Measurements from ENCODE around the gene UGT3A2.

Gene UGT3A2

GRCh38 chr5:36096486-36096885 is 29.8 kb upstream of the UGT3A2 start (continued):
- no peak for TF ChIP-seq ZNF792 (tag by site-specific recombination; IDR thresholded peaks at IDR 0.05)
- TF ChIP-seq ZSCAN18 (tag by site-specific recombination; IDR thresholded peaks at IDR 0.05), result no peak
- TF ChIP-seq HOXD13 (CRISPR knock-in tag; IDR thresholded peaks at IDR 0.05; ENCODE audit: borderline replicate concordance), result no peak
- no peak for TF ChIP-seq ZNF202 (tag by site-specific recombination; IDR thresholded peaks at IDR 0.05; ENCODE audit: borderline replicate concordance)
- no peak for TF ChIP-seq ZNF114 (tag by site-specific recombination; IDR thresholded peaks at IDR 0.05)
- TF ChIP-seq ZNF830 (tag by site-specific recombination; IDR thresholded peaks at IDR 0.05; ENCODE audit: low read depth), result no peak
- no peak for TF ChIP-seq ZNF514 (tag by site-specific recombination; IDR thresholded peaks at IDR 0.05)
- TF ChIP-seq ZNF157 (tag by site-specific recombination; IDR thresholded peaks at IDR 0.05), result no peak

- no peaks in the 10 kb centered on the region for H3K36me3 ChIP-seq (ENCODE audit: control insufficient read depth in 2 of 2, insufficient read depth in 1 of 2, low read length in 2 of 2)
- CTCF ChIA-PET, result interaction anchor here (0.6 to 3.9 kb wide), 12 partner anchors 8 to 1512 kb away, joined by 3 to 29 read pairs (median 3); no protein-coding TSS in a partner anchor
- H3K27ac ChIP-seq (ENCODE audit: extremely low read depth, low read depth, low read length), result no peak overlapping the region
- H3K4me3 ChIP-seq (ENCODE audit: low read depth, low read length), result no peak overlapping the region
- no peak for TF ChIP-seq ZNF560 (tag by site-specific recombination; IDR thresholded peaks at IDR 0.05; ENCODE audit: borderline replicate concordance)
- 0 out of 2 replicates have a peak, but pooled peaks have one; percentile 19 for TF ChIP-seq ZNF654 (tag by site-specific recombination; IDR thresholded peaks at IDR 0.05; ENCODE audit: low read depth)
- H3K4me1 ChIP-seq (ENCODE audit: control insufficient read depth, insufficient read depth, low read length), result no peaks in the 10 kb centered on the region
- H3K9me3 ChIP-seq (ENCODE audit: control insufficient read depth, insufficient read depth, low read depth, low read length), result no peaks in the 10 kb centered on the region
- POLR2A ChIA-PET, result no interaction called here
These were observed 23.3 kb upstream of the UGT3A2 start for GRCh38 chr5:36089989-36090388.

- Histone ChIP-seq H3K36me3 (ENCODE audit: control insufficient read depth in 2 of 2, insufficient read depth in 1 of 2, low read length in 2 of 2) (no peaks in the 10 kb centered on the region), H3K27ac (ENCODE audit: extremely low read depth, low read depth, low read length) (no peak overlapping the region), H3K9me3 (ENCODE audit: control insufficient read depth, insufficient read depth, low read depth, low read length) (no peaks in the 10 kb centered on the region), H3K4me1 (ENCODE audit: control insufficient read depth, insufficient read depth, low read length) (no peaks in the 10 kb centered on the region; the same call in 1 of the 2 replicates), H3K4me3 (ENCODE audit: low read depth, low read length) (no peak overlapping the region)
- CTCF ChIA-PET, result interaction anchor here (0.6 to 3.4 kb wide), 68 partner anchors 8 to 1539 kb away, joined by 3 to 30 read pairs (median 4); partner anchors contain the start of genes LMBRD2, RANBP3L, SKP2 and UGT3A2
- POLR2A ChIA-PET, result interaction anchor here (0.6 to 1.5 kb wide), 2 partner anchors 72 to 73 kb away, joined by 3 to 7 read pairs; partner anchors contain the start of genes LMBRD2 and SKP2
- TF ChIP-seq ZNF513 (tag by site-specific recombination; IDR thresholded peaks at IDR 0.05) (peak; percentile 55), ZNF654 (tag by site-specific recombination; IDR thresholded peaks at IDR 0.05; ENCODE audit: low read depth) (peak; percentile 98), ZNF341 (tag by site-specific recombination; IDR thresholded peaks at IDR 0.05; ENCODE audit: low read depth) (peak; percentile 64; the same call in 1 of the 2 replicates), HOXA7 (CRISPR knock-in tag; IDR thresholded peaks at IDR 0.05; ENCODE audit: borderline replicate concordance) (no peak), PBX3 (CRISPR knock-in tag; IDR thresholded peaks at IDR 0.05) (0 out of 2 replicates have a peak, but pooled peaks have one; percentile 22), HIC1 (tag by site-specific recombination; IDR thresholded peaks at IDR 0.05) (peak; percentile 70), ZNF132 (tag by site-specific recombination; IDR thresholded peaks at IDR 0.05; ENCODE audit: borderline replicate concordance) (no peak), ZNF768 (tag by site-specific recombination; IDR thresholded peaks at IDR 0.05) (no peak), ZNF10 (tag by site-specific recombination; IDR thresholded peaks at IDR 0.05) (peak; percentile 95), ZNF398 (tag by site-specific recombination; IDR thresholded peaks at IDR 0.05) (peak; percentile 64), ZBTB17 (tag by site-specific recombination; IDR thresholded peaks at IDR 0.05) (peak; percentile 93), ZSCAN23 (tag by site-specific recombination; IDR thresholded peaks at IDR 0.05) (no peak), ZNF2 (tag by site-specific recombination; IDR thresholded peaks at IDR 0.05) (peak; percentile 62; the same call in 1 of the 2 replicates)
These were observed 12.6 kb upstream of the UGT3A2 start for GRCh38 chr5:36079200-36079781.

Measured in HEK293 (cell line).